ENCODE data around the gene RCOR1. TPM values are rescaled to one million over a fixed set of nuclear protein-coding genes. Genes with fewer than 3 reads are reported as not detected.
A peak's percentile ranks its signal among the peaks of the same experiment; 100 is the strongest.

The RCOR1 gene
- total and polyA plus RNA-seq, 12 donors, result 3.1 to 16.9 (median 12.5) TPM

GRCh38 chr14:102693006-102693755 is 100.7 kb downstream of the RCOR1 start:
- ATAC-seq (peak in 2 of 8 donors; percentile 19 to 27), DNase-seq (no peak)
- Histone ChIP-seq H3K27me3 (no peaks in the 10 kb centered on the region), H3K4me1 (peaks cover 0 to 47% (median 36%) of the 10 kb centered on the region in 9 donors), H3K4me3 (no peak overlapping the region), H3K36me3 (no peaks in the 10 kb centered on the region), H3K9me3 (no peaks in the 10 kb centered on the region), H3K27ac (no peak overlapping the region)
- 79 to 80% methylated on average over 4 of the region's 4 CpGs for WGBS, 2 donors
- no peak for TF ChIP-seq CTCF (IDR thresholded peaks at IDR 0.05)
- intact Hi-C loops (cut with DNase I), result loop anchor here in 8 of 10 donors (5.0 to 10.0 kb wide), 7 partner anchors 98 to 602 kb away; partner anchors contain the start of genes RCOR1 (in 3 of the 8) and EXOC3L4 (in 1 of the 8)

DNA sequence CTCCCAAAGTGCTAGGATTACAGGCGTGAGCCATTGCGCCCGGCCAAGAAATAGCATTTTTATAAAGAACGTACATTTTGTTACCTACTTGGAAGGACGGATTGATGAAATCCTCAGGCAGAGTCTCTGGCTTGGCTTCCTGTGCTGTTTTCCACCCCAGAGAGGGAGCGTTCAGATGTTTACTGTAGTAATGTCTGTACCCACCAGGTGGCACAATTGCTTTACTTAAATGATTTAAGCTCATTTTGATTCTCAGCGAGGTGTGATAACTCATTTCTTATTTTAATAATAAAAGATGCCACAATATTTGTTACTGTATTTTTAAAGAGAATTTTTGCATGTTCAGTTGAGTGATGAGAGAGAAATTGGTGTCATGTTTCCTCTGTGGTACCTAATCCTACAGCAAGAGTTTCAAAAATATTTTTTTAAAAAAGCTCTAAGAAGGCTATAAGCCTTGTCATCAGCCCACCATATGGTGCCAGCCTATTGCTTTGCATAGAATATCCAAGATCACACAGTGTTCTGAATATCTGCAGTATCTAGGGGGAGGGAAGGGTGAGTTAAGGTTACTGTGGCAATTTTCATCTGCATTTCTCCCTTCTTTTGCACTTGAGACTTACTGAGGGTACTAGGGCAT is 102.2 kb downstream of the RCOR1 start:
- peak; percentile 55 to 83 (median 78) for ATAC-seq
- intact Hi-C loops (cut with DNase I), result loop anchor here in 9 of 10 donors (5.0 to 10.0 kb wide), 9 partner anchors 100 to 600 kb away; partner anchors contain the start of genes RCOR1 (in 3 of the 9), AMN (in 1 of the 9) and EXOC3L4 (in 1 of the 9)

GRCh38 chr14:102695167-102695555 is 102.7 kb downstream of the RCOR1 start:
- no peaks in the 10 kb centered on the region for H3K36me3 ChIP-seq
- H3K27me3 ChIP-seq, result no peaks in the 10 kb centered on the region
- WGBS, 2 donors, result 59 to 64% methylated on average over 3 of the region's 3 CpGs
- no peak for TF ChIP-seq CTCF (IDR thresholded peaks at IDR 0.05)
- no peak for DNase-seq
- peaks cover 0 to 43% (median 31%) of the 10 kb centered on the region in 9 donors for H3K4me1 ChIP-seq
- no peak overlapping the region for H3K4me3 ChIP-seq
- no peaks in the 10 kb centered on the region for H3K9me3 ChIP-seq
- intact Hi-C loops (cut with DNase I), result loop anchor here in 7 of 10 donors (5.0 to 10.0 kb wide), 9 partner anchors 100 to 600 kb away; partner anchors contain the start of genes RCOR1 (in 3 of the 7), AMN (in 1 of the 7) and EXOC3L4 (in 1 of the 7)
- no peak for ATAC-seq
- no peak overlapping the region for H3K27ac ChIP-seq

More for the DNA sequence above, 102.2 kb downstream of the RCOR1 start:
- TF ChIP-seq CTCF (IDR thresholded peaks at IDR 0.05), result peak; percentile 60 to 85 (median 78)
- Histone ChIP-seq H3K36me3 (no peaks in the 10 kb centered on the region), H3K9me3 (no peaks in the 10 kb centered on the region), H3K27ac (no peak overlapping the region), H3K4me3 (no peak overlapping the region), H3K4me1 (peaks cover 0 to 43% (median 36%) of the 10 kb centered on the region in 9 donors), H3K27me3 (no peaks in the 10 kb centered on the region)
- peak in 1 of 2 donors; percentile 82 for DNase-seq
- WGBS, 2 donors, result 9 to 11% methylated on average over 7 of the region's 7 CpGs

GRCh38 chr14:102696332-102696731 is 103.9 kb downstream of the RCOR1 start:
- no peak overlapping the region for H3K27ac ChIP-seq
- intact Hi-C loops (cut with DNase I), result loop anchor here in 7 of 10 donors (5.0 to 10.0 kb wide), 9 partner anchors 102 to 598 kb away; partner anchors contain the start of genes RCOR1 (in 3 of the 7), AMN (in 1 of the 7) and EXOC3L4 (in 1 of the 7)
- 78 to 79% methylated on average over 8 of the region's 8 CpGs for WGBS, 2 donors

More at GRCh38 chr14:102696332-102696731, 103.9 kb downstream of the RCOR1 start:
- Histone ChIP-seq H3K36me3 (peaks cover 0 to 3% (median 0%) of the 10 kb centered on the region in 9 donors), H3K9me3 (no peaks in the 10 kb centered on the region), H3K4me1 (peaks cover 0 to 43% (median 27%) of the 10 kb centered on the region in 9 donors), H3K27me3 (no peaks in the 10 kb centered on the region), H3K4me3 (no peak overlapping the region)
- TF ChIP-seq CTCF (IDR thresholded peaks at IDR 0.05), result no peak
- DNase-seq, result no peak
- no peak for ATAC-seq

All from heart right ventricle (tissue), 16 donors.